ENCODE results near the gene RNPEPL1.
"Not testable (repeated sequence)": the region's sequence is repeated elsewhere in the genome, so short reads cannot be mapped to it uniquely, and the experiment has no call there.

RNPEPL1 gene

GRCh38 chr2:240539101-240539500, 29.2 kb upstream of the RNPEPL1 start:
- FAIRE-seq = not testable (repeated sequence)

- FAIRE-seq = no peak
Measured at GRCh38 chr2:240539906-240540305, 28.4 kb upstream of the RNPEPL1 start.

GRCh38 chr2:240551288-240551687, 17.0 kb upstream of the RNPEPL1 start:
- FAIRE-seq = no peak

GRCh38 chr2:240551811-240552210, 16.5 kb upstream of the RNPEPL1 start:
- FAIRE-seq = no peak

- FAIRE-seq = no peak
Measured at GRCh38 chr2:240553956-240554480, 14.3 kb upstream of the RNPEPL1 start.

- no peak for FAIRE-seq
Measured at GRCh38 chr2:240554767-240555493, 13.4 kb upstream of the RNPEPL1 start.

- no peak for FAIRE-seq
Measured at GRCh38 chr2:240555541-240556250, 12.6 kb upstream of the RNPEPL1 start.

GRCh38 chr2:240556553-240557100, 11.7 kb upstream of the RNPEPL1 start:
- FAIRE-seq = no peak

GRCh38 chr2:240557101-240557751, 11.1 kb upstream of the RNPEPL1 start:
- no peak for FAIRE-seq

- no peak for FAIRE-seq
Measured at GRCh38 chr2:240557808-240558207, 10.5 kb upstream of the RNPEPL1 start, which contains the start of gene ANKMY1. Gene ANKMY1, minus strand, starts transcription at chr2:240557988. Its CDS starts 653 bp downstream, at chr2:240557335.

- FAIRE-seq = no peak
Measured at GRCh38 chr2:240558236-240558761, 10.0 kb upstream of the RNPEPL1 start.

GRCh38 chr2:240559286-240559685, 9.0 kb upstream of the RNPEPL1 start:
- FAIRE-seq = no peak

- FAIRE-seq = no peak
Measured at GRCh38 chr2:240560084-240560479, 8.2 kb upstream of the RNPEPL1 start, which contains the start of gene DUSP28. Gene DUSP28, plus strand, starts transcription at chr2:240560357. Its CDS starts 328 bp downstream, at chr2:240560685.

GRCh38 chr2:240560480-240561324, 7.6 kb upstream of the RNPEPL1 start:
- no peak for FAIRE-seq

GRCh38 chr2:240561325-240561971, 6.8 kb upstream of the RNPEPL1 start:
- FAIRE-seq = peak; percentile 58

- not testable (repeated sequence) for FAIRE-seq
Measured at GRCh38 chr2:240563231-240563630, 5.1 kb upstream of the RNPEPL1 start.

GRCh38 chr2:240563951-240564560, 4.2 kb upstream of the RNPEPL1 start:
- no peak for FAIRE-seq

GRCh38 chr2:240564561-240565332, 3.5 kb upstream of the RNPEPL1 start:
- no peak for FAIRE-seq

GRCh38 chr2:240565333-240566202, 2.7 kb upstream of the RNPEPL1 start:
- no peak for FAIRE-seq
